Measurements from ENCODE around the gene RPL7A. TPM values are rescaled to one million over a fixed set of nuclear protein-coding genes. Genes with fewer than 3 reads are reported as not detected.

Gene RPL7A
- total and polyA plus RNA-seq, 2 of the 4 experiments (the other 2 are of a cell fraction), result 3,220 to 4,096 TPM

- Histone ChIP-seq H3K18ac (ENCODE audit: low read depth, low read length) (no peak overlapping the region), H2BK5ac (ENCODE audit: low read depth, low read length, poor library complexity, severe bottlenecking) (no peak overlapping the region), H3K4me1 (ENCODE audit: control insufficient read depth, insufficient read depth, low read length) (no peaks in the 10 kb centered on the region), H4K20me1 (ENCODE audit: insufficient read depth, low read length) (no peaks in the 10 kb centered on the region), H2AK5ac (ENCODE audit: low read depth, low read length) (no peak overlapping the region), H3K9ac (ENCODE audit: low read depth, low read length) (no peak overlapping the region), H3K4me3 (ENCODE audit: insufficient read depth, low read depth, low read length) (no peak overlapping the region), H3K27ac (ENCODE audit: insufficient read depth, low read length) (no peak overlapping the region), H3K56ac (ENCODE audit: extremely low read depth, insufficient read depth, low read length) (no peak overlapping the region), H3K4ac (ENCODE audit: low read depth, low read length) (no peak overlapping the region), H4K91ac (ENCODE audit: insufficient read depth, low read depth, low read length) (no peak overlapping the region), H2BK120ac (ENCODE audit: low read depth, low read length) (no peak overlapping the region), H3K79me1 (ENCODE audit: low read depth in 1 of 2, low read length in 2 of 2) (no peaks in the 10 kb centered on the region), H3K14ac (replicated peaks; ENCODE audit: low read depth, low read length) (no peak overlapping the region), H2BK15ac (ENCODE audit: low read depth, low read length) (no peak overlapping the region), H4K5ac (ENCODE audit: low read depth, low read length) (no peak overlapping the region), H3K4me2 (ENCODE audit: low read depth, low read length) (no peak overlapping the region), H2AK9ac (replicated peaks; ENCODE audit: low read depth, low read length, poor library complexity) (no peak overlapping the region), H3K23ac (ENCODE audit: low read depth, low read length) (no peak overlapping the region), H3K9me1 (ENCODE audit: insufficient read depth, low read length) (no peaks in the 10 kb centered on the region), H3K27me3 (ENCODE audit: control insufficient read depth, insufficient read depth, low read length) (peaks cover 21% of the 10 kb centered on the region), H3K36me3 (ENCODE audit: control insufficient read depth, insufficient read depth, low read length) (no peaks in the 10 kb centered on the region), H3K9me3 (ENCODE audit: control insufficient read depth, insufficient read depth, low read length) (no peaks in the 10 kb centered on the region), H2AFZ (replicated peaks; ENCODE audit: low read length, poor library complexity) (no peak overlapping the region), H2BK20ac (ENCODE audit: low read depth, low read length) (no peak overlapping the region), H4K8ac (ENCODE audit: low read depth in 2 of 2, low read length in 2 of 2) (no peak overlapping the region)
- 63% methylated on average over 9 of the region's 13 CpGs; no CpG with 5 or more reads in 1 of the 2 experiments for WGBS, 2 experiments (ENCODE audit: extremely low coverage in 2 of 2, insufficient read length in 1 of 2)
- dilution Hi-C loops (cut with HindIII; ENCODE audit: low sequenced_read_pairs, unreplicated experiment), result no loop called here
- in situ Hi-C loops (cut with MboI; ENCODE audit: low sequenced_read_pairs), result no loop called here
- TF ChIP-seq MAFK (IDR thresholded peaks at IDR 0.05; ENCODE audit: low read depth, low read length) (no peak), BHLHE40 (IDR thresholded peaks at IDR 0.05; ENCODE audit: low read depth, low read length) (no peak), CHD1 (IDR thresholded peaks at IDR 0.05; ENCODE audit: low read depth, low read length) (no peak), USF2 (IDR thresholded peaks at IDR 0.05; ENCODE audit: low read depth, low read length) (no peak), CEBPB (IDR thresholded peaks at IDR 0.05; ENCODE audit: low read depth, low read length) (no peak), NFE2L2 (IDR thresholded peaks at IDR 0.05; ENCODE audit: low read depth, low read length) (no peak), MXI1 (IDR thresholded peaks at IDR 0.05; ENCODE audit: borderline replicate concordance, low read depth, low read length) (no peak), FOS (IDR thresholded peaks at IDR 0.05; ENCODE audit: low read depth, low read length) (no peak), RAD21 (IDR thresholded peaks at IDR 0.05; ENCODE audit: low read length) (no peak), ELK1 (IDR thresholded peaks at IDR 0.05; ENCODE audit: borderline replicate concordance, low read depth, low read length) (no peak), RCOR1 (IDR thresholded peaks at IDR 0.05; ENCODE audit: insufficient replicate concordance, low read length) (no peak), CTCF (conservative IDR thresholded peaks at IDR 0.05; ENCODE audit: low read depth, low read length) (no peak), POLR2A (IDR thresholded peaks at IDR 0.05; ENCODE audit: low read depth, low read length) (no peak), RFX5 (IDR thresholded peaks at IDR 0.05; ENCODE audit: low read depth, low read length) (no peak), SMC3 (IDR thresholded peaks at IDR 0.05; ENCODE audit: low read depth, low read length) (no peak), MAZ (IDR thresholded peaks at IDR 0.05; ENCODE audit: borderline replicate concordance, low read depth, low read length) (no peak)
- ATAC-seq (ENCODE audit: low read depth) (no peak), DNase-seq (no peak)
- CTCF ChIA-PET, result interaction anchor here (0.9 kb wide), 1 partner anchor 10 kb away, joined by 4 read pairs; no protein-coding TSS in a partner anchor
- BruUV-seq (replicated peaks), result no TSS peak
- intact Hi-C loops (cut with micrococcal nuclease), result no loop called here
- POLR2A ChIA-PET (ENCODE audit: unreplicated experiment), result no interaction called here
Measured at GRCh38 chr9:133320421-133320881, 27.6 kb upstream of the RPL7A start.

All from IMR-90 (cell line).